Hepatocyte (in vitro differentiated cells): ENCODE measurements around the gene TOGARAM1.

ENCODE experiments used
- CTCF ChIP-seq: fragments of 200-600 bp; sonication (generic); IDR thresholded peaks from 2 replicates; pipeline ENCODE4 v1.5.1; 2016; ENCODE audit warnings: antibody characterized with exemption, mild to moderate bottlenecking; ENCODE audit not compliant: poor library complexity
- EZH2 ChIP-seq: fragments of 200-600 bp; sonication (generic); IDR thresholded peaks from 2 replicates; pipeline ENCODE4 v1.6.1; 2016; ENCODE audit warnings: antibody characterized with exemption, mild to moderate bottlenecking, borderline replicate concordance
- EZH2phosphoT487 ChIP-seq: fragments of 200-600 bp; sonication (generic); IDR thresholded peaks from one replicate; pipeline ENCODE4 v1.6.1; 2018; ENCODE audit warnings: antibody characterized with exemption, mild to moderate bottlenecking, low read depth, moderate library complexity; ENCODE audit not compliant: unreplicated experiment, severe bottlenecking

- TF ChIP-seq CTCF (no peak), EZH2 (no peak), EZH2phosphoT487 (no peak)
These were observed 103.5 kb downstream of the TOGARAM1 start for GRCh38 chr14:45065540-45065939.
